Parietal lobe (tissue), 2 donors: ENCODE measurements around the gene PHACTR4. TPM values are rescaled to one million over a fixed set of nuclear protein-coding genes. Genes with fewer than 3 reads are reported as not detected.

Experiments used
- small RNA-seq: library from RNA; depleted of rRNA; stranded (forward); fragments of <200 nt; gene quantifications from one replicate; pipeline ENCODE3, GENCODE V24; 2014; ENCODE audit warnings: low replicate concordance
- total RNA-seq: library from RNA; depleted of rRNA; stranded (reverse); fragments of >200 nt; gene quantifications from one replicate; pipeline ENCODE4 v1.2.3, GENCODE V29; 2014

Gene PHACTR4
- 26.0 TPM for total RNA-seq

GRCh38 chr1:28369371-28370238 is at the start of gene PHACTR4:
TSS of gene PHACTR4 (plus strand) at chr1:28369740. CDS start at chr1:28407448, 37,708 bp downstream.

GRCh38 chr1:28505406-28506187 is 136.1 kb downstream of the PHACTR4 start, which contains the start of gene RCC1:
TSS of gene RCC1 (plus strand) at chr1:28506043. CDS start at chr1:28529867, 23,824 bp downstream.

Small RNA genes within 50 kb of the gene (small RNA-seq; reads per million reads assigned to genes)
- gene RF00019 (not detected), gene RNU6ATAC27P (not detected), gene SNORA73A (not detected), gene SNORA73B (5.3 reads per million, percentile 87 among the genes with 10 or more reads in this experiment)

Other genes starting within 250 kb of the PHACTR4 start
- gene PTAFR, start 193.1 kb upstream of the PHACTR4 start, total RNA-seq, result 1.6 TPM
- 41.0 TPM for gene DNAJC8, start 136.7 kb upstream of the PHACTR4 start, total RNA-seq
- 52.6 TPM for gene ATP5IF1, start 133.6 kb upstream of the PHACTR4 start, total RNA-seq
- 3.4 TPM for gene SESN2, start 110.2 kb upstream of the PHACTR4 start, total RNA-seq
- gene MED18, start 40.7 kb upstream of the PHACTR4 start, total RNA-seq, result 11.6 TPM
- gene RCC1, start 136.3 kb downstream of the PHACTR4 start, total RNA-seq, result 13.8 TPM
- 61.0 TPM for gene TRNAU1AP, start 183.3 kb downstream of the PHACTR4 start, total RNA-seq
- gene RAB42, start 222.5 kb downstream of the PHACTR4 start, total RNA-seq, result 1.9 TPM